KMS-11 (cell line): ENCODE data around the gene TSEN2.

Source experiments
- H2AFZ ChIP-seq: fragments of 200-600 bp; sonication (generic); 2 replicates; pipeline ENCODE4 v1.6.1; 2016; ENCODE audit warnings: antibody characterized with exemption, mixed run types, low read depth
- H3K27ac ChIP-seq: fragments of 200-600 bp; sonication (generic); 2 replicates; pipeline ENCODE4 v1.6.1; 2016; ENCODE audit warnings: mild to moderate bottlenecking, mixed run types
- H3K27me3 ChIP-seq: fragments of 200-600 bp; sonication (generic); 2 replicates; pipeline ENCODE4 v1.6.1; 2017; ENCODE audit warnings: mild to moderate bottlenecking, low read depth, mixed run types, moderate library complexity; ENCODE audit not compliant: insufficient read depth
- H3K36me3 ChIP-seq: fragments of 200-600 bp; sonication (generic); 2 replicates; pipeline ENCODE4 v1.6.1; 2017; ENCODE audit warnings: mild to moderate bottlenecking, mixed run types; ENCODE audit not compliant: insufficient read depth
- H3K4me1 ChIP-seq: fragments of 200-600 bp; sonication (generic); 2 replicates; pipeline ENCODE4 v1.6.1; 2016; ENCODE audit warnings: mild to moderate bottlenecking, low read depth, mixed run types; ENCODE audit not compliant: poor library complexity, severe bottlenecking
- H3K4me2 ChIP-seq: fragments of 200-600 bp; sonication (generic); 2 replicates; pipeline ENCODE4 v1.7.0; 2016; ENCODE audit warnings: mild to moderate bottlenecking, mixed run types
- H3K4me3 ChIP-seq: fragments of 200-600 bp; sonication (generic); IDR thresholded peaks from 2 replicates; pipeline ENCODE4 v1.6.1; 2017; ENCODE audit warnings: low read depth, low read length, mixed read lengths; ENCODE audit not compliant: insufficient read depth
- H3K79me2 ChIP-seq: fragments of 200-600 bp; sonication (generic); 2 replicates; pipeline ENCODE4 v1.6.1; 2016; ENCODE audit warnings: low read depth, mixed run types; ENCODE audit not compliant: insufficient read depth
- H3K9ac ChIP-seq: fragments of 200-600 bp; sonication (generic); 2 replicates; pipeline ENCODE4 v1.6.1; 2016; ENCODE audit warnings: mild to moderate bottlenecking, mixed run types
- H4K20me1 ChIP-seq: fragments of 200-600 bp; sonication (generic); 2 replicates; pipeline ENCODE4 v1.6.1; 2016; ENCODE audit warnings: mild to moderate bottlenecking, mixed run types; ENCODE audit not compliant: insufficient read depth
- TF ChIP-seq, protein P1 (sequence below): fragments of 200-600 bp; sonication (generic); conservative IDR thresholded peaks from 2 replicates; pipeline ENCODE4 v1.6.1; 2017; ENCODE audit warnings: low read depth, mild to moderate bottlenecking, antibody characterized with exemption, low read length, moderate library complexity, mixed read lengths

TSEN2 gene

DNA sequence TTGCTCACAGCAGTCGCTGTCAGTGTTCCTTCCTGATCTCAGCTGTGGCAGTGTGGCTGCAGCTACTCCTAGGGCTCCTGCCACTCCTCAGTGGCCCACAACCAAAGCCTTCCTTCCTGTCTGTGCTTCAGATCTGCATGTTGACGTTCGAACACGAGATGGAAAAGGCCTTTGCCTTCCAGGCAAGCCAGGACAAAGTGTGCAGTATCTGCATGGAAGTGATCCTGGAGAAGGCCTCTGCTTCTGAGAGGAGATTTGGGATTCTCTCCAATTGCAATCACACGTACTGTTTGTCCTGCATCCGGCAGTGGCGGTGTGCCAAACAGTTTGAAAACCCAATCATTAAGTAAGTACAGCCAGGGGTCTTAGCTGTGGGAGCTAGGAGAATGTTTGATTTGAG is 90.4 kb downstream of the TSEN2 start:
- H2AFZ ChIP-seq, result no peak overlapping the region
- no peak overlapping the region for H3K4me2 ChIP-seq
- H4K20me1 ChIP-seq, result no peaks in the 10 kb centered on the region
- no peaks in the 10 kb centered on the region for H3K4me1 ChIP-seq
- H3K27ac ChIP-seq, result no peak overlapping the region
- H3K4me3 ChIP-seq, result no peak overlapping the region
- H3K27me3 ChIP-seq, result no peaks in the 10 kb centered on the region
- no peaks in the 10 kb centered on the region for H3K79me2 ChIP-seq
- TF ChIP-seq, protein P1, sequence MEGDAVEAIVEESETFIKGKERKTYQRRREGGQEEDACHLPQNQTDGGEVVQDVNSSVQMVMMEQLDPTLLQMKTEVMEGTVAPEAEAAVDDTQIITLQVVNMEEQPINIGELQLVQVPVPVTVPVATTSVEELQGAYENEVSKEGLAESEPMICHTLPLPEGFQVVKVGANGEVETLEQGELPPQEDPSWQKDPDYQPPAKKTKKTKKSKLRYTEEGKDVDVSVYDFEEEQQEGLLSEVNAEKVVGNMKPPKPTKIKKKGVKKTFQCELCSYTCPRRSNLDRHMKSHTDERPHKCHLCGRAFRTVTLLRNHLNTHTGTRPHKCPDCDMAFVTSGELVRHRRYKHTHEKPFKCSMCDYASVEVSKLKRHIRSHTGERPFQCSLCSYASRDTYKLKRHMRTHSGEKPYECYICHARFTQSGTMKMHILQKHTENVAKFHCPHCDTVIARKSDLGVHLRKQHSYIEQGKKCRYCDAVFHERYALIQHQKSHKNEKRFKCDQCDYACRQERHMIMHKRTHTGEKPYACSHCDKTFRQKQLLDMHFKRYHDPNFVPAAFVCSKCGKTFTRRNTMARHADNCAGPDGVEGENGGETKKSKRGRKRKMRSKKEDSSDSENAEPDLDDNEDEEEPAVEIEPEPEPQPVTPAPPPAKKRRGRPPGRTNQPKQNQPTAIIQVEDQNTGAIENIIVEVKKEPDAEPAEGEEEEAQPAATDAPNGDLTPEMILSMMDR, result no peak
- no peaks in the 10 kb centered on the region for H3K36me3 ChIP-seq
- no peak overlapping the region for H3K9ac ChIP-seq

DNA sequence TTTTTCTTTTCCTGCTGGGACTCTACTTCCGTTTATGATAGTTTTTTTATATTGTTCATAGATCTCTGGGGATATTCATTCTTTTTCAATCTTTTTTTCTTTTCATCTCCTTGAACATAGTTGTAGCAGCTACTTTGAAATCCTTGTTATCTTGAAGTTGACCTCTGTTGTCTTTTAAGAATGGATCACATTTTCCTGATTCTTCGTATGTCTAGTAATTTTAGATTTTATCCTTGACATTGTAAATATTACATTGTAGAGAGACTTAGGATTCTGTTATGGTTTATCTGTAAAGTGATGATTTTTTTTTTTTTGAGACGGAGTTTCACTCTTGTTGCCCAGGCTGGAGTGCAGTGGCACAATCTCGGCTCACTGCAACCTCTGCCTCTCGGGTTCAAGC is 93.1 kb downstream of the TSEN2 start:
- Histone ChIP-seq H3K4me2 (no peak overlapping the region), H3K9ac (no peak overlapping the region), H3K27ac (no peak overlapping the region), H3K27me3 (no peaks in the 10 kb centered on the region), H2AFZ (no peak overlapping the region), H3K36me3 (no peaks in the 10 kb centered on the region), H3K79me2 (no peaks in the 10 kb centered on the region), H3K4me3 (no peak overlapping the region), H4K20me1 (no peaks in the 10 kb centered on the region), H3K4me1 (no peaks in the 10 kb centered on the region)
- TF ChIP-seq, protein P1, result no peak

DNA sequence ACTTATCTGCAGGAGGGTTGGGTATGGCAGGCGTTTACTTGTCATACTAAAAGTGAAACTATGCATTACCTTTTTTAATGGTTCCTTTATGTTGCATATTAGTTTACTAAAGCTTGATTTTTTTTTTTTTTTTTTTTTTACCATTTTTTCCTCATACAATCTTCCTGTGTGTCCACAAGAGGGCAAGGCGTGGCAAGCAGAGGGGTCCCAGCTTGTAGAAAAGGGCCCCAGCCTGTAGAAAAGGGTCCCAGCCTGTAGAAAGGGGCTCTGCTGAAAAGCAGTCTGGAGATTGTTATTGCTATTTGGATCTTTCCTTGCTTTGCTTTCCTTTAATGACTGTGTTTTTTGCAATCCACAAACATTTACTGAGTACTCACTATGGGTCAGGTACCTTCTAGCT is 94.5 kb downstream of the TSEN2 start:
- Histone ChIP-seq H4K20me1 (no peaks in the 10 kb centered on the region), H3K79me2 (no peaks in the 10 kb centered on the region), H3K4me3 (no peak overlapping the region), H2AFZ (no peak overlapping the region), H3K4me1 (no peaks in the 10 kb centered on the region), H3K27ac (no peak overlapping the region), H3K27me3 (no peaks in the 10 kb centered on the region), H3K9ac (no peak overlapping the region), H3K36me3 (no peaks in the 10 kb centered on the region), H3K4me2 (no peak overlapping the region)
- TF ChIP-seq, protein P1, result no peak

DNA sequence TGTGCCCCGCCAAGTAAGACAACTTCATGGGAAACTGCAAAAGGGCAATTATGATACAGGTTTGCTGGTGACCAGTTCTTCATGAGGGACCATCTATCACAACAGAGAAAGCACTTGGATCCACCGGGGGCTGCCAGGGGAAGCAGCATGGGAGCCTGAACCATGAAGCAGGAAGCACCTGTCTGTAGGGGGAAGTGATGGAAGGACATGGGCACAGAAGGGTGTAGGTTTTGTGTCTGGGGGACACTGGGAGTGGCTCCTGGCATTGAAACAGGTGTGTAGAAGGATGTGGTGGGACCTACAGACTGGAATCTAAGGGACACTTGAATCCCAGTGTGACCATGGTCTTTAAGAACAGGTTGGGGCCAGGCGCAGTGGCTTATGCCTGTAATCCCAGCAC is 95.2 kb downstream of the TSEN2 start:
- TF ChIP-seq, protein P1, result no peak
- H3K36me3 ChIP-seq, result no peaks in the 10 kb centered on the region

DNA sequence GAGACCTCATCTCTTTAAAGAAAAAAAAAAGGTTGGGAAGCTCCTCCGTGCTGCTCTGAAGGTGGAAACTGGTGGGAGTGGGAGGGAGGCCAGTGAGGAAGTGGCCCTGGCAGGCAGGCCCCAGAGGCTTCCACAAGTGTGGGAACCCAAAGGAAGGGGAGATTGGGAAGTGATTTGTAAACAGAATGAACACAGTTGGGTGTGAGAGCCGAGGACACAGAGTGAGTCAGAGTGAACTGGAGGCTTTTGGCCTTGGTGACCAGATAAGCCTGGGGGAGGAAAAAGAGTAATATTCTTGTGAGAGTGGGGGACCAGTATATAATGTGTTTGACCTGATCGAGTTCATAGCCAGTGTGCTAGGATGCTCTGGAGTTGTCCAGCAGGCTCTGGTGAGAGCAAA is 95.6 kb downstream of the TSEN2 start:
- Histone ChIP-seq H4K20me1 (no peaks in the 10 kb centered on the region), H3K79me2 (no peaks in the 10 kb centered on the region), H3K27ac (no peak overlapping the region), H3K9ac (no peak overlapping the region), H3K27me3 (no peaks in the 10 kb centered on the region), H2AFZ (no peak overlapping the region), H3K36me3 (no peaks in the 10 kb centered on the region), H3K4me1 (no peaks in the 10 kb centered on the region), H3K4me2 (no peak overlapping the region), H3K4me3 (no peak overlapping the region)
- TF ChIP-seq, protein P1, result no peak

More for the DNA sequence above, 95.2 kb downstream of the TSEN2 start:
- H3K79me2 ChIP-seq, result no peaks in the 10 kb centered on the region
- no peaks in the 10 kb centered on the region for H3K27me3 ChIP-seq
- no peak overlapping the region for H3K4me2 ChIP-seq
- H4K20me1 ChIP-seq, result no peaks in the 10 kb centered on the region
- H2AFZ ChIP-seq, result no peak overlapping the region
- no peak overlapping the region for H3K4me3 ChIP-seq
- H3K9ac ChIP-seq, result no peak overlapping the region
- no peaks in the 10 kb centered on the region for H3K4me1 ChIP-seq
- no peak overlapping the region for H3K27ac ChIP-seq
